Measurements from ENCODE around the gene HOMER1. TPM values are rescaled to one million over a fixed set of nuclear protein-coding genes. Genes with fewer than 3 reads are reported as not detected.

HOMER1 gene
- total RNA-seq, 1 experiment from 2014 or later = 17.2 TPM

DNA sequence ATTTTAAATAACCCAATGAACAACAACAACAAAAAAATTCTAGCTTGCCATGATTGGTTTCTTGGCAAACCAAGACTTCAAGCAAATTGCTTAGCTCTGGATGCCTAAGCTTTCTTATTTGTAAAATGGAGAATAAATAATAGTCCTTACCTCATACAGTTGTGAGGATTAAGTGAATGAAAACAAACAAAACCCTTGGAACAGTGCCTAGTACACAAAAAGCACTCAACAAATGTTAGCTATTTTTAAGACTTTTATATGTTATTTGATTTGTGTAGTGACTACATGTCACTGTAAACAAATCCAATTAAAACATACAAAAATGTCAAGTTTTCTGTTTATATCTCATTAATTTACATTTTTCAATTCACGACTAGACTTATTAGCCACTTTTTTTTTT is 13.5 kb upstream of the HOMER1 start:
- intact Hi-C loops (cut with micrococcal nuclease) = no loop called here
- CTCF ChIA-PET = interaction anchor here (0.5 to 1.9 kb wide), 4 partner anchors 84 to 685 kb away, joined by 3 to 6 read pairs (median 3); no protein-coding TSS in a partner anchor
- no peaks in the 10 kb centered on the region for H3K36me3 Mint-ChIP-seq (ENCODE audit: insufficient read depth, unreplicated experiment)
- no peak for DNase-seq (ENCODE audit: unreplicated experiment)
- H3K4me3 Mint-ChIP-seq (ENCODE audit: unreplicated experiment) = no peak overlapping the region
- no TSS peak for BruUV-seq (replicated peaks)
- no peaks in the 10 kb centered on the region for H3K9me3 Mint-ChIP-seq (ENCODE audit: unreplicated experiment)
- H3K27me3 Mint-ChIP-seq (ENCODE audit: insufficient read depth, unreplicated experiment) = no peaks in the 10 kb centered on the region
- POLR2A ChIA-PET = interaction anchor here (0.6 to 1.8 kb wide), 2 partner anchors 14 to 23 kb away, joined by 3 to 4 read pairs; no protein-coding TSS in a partner anchor
- no peaks in the 10 kb centered on the region for H3K4me1 Mint-ChIP-seq (ENCODE audit: insufficient read depth, unreplicated experiment)
- no peak overlapping the region for H3K27ac Mint-ChIP-seq (ENCODE audit: low read depth, unreplicated experiment)
- TF ChIP-seq, protein P1, sequence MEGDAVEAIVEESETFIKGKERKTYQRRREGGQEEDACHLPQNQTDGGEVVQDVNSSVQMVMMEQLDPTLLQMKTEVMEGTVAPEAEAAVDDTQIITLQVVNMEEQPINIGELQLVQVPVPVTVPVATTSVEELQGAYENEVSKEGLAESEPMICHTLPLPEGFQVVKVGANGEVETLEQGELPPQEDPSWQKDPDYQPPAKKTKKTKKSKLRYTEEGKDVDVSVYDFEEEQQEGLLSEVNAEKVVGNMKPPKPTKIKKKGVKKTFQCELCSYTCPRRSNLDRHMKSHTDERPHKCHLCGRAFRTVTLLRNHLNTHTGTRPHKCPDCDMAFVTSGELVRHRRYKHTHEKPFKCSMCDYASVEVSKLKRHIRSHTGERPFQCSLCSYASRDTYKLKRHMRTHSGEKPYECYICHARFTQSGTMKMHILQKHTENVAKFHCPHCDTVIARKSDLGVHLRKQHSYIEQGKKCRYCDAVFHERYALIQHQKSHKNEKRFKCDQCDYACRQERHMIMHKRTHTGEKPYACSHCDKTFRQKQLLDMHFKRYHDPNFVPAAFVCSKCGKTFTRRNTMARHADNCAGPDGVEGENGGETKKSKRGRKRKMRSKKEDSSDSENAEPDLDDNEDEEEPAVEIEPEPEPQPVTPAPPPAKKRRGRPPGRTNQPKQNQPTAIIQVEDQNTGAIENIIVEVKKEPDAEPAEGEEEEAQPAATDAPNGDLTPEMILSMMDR (IDR thresholded peaks at IDR 0.05; ENCODE audit: unreplicated experiment) = no peak

DNA sequence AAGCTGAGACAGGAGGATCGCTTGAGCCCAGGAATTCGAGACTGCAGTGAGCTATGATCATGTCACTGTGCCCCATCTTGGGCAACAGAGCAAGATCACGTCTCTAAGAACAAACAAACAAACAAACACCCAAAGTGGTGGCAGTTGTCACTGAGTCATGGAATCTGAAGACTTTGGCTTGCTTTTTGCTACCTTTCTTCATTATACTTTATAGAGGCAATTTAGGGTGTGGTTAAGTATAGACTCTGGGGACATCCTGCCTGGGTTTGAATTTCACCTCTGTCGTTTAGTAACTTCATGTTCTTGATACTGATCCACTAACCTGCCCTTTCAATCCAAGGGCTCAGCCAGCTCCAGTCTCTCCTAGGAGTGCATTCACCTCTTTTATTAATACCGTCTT is 13.0 kb upstream of the HOMER1 start:
- DNase-seq (ENCODE audit: unreplicated experiment) = no peak
- Mint-ChIP-seq H3K9me3 (ENCODE audit: unreplicated experiment) (no peaks in the 10 kb centered on the region), H3K4me1 (ENCODE audit: insufficient read depth, unreplicated experiment) (no peaks in the 10 kb centered on the region), H3K27me3 (ENCODE audit: insufficient read depth, unreplicated experiment) (no peaks in the 10 kb centered on the region), H3K36me3 (ENCODE audit: insufficient read depth, unreplicated experiment) (no peaks in the 10 kb centered on the region), H3K4me3 (ENCODE audit: unreplicated experiment) (no peak overlapping the region), H3K27ac (ENCODE audit: low read depth, unreplicated experiment) (no peak overlapping the region)
- BruUV-seq (replicated peaks) = no TSS peak
- ChIA-PET CTCF (interaction anchor here (0.6 to 1.9 kb wide), 4 partner anchors 78 to 685 kb away, joined by 3 to 6 read pairs (median 3); no protein-coding TSS in a partner anchor), POLR2A (interaction anchor here (1.8 kb wide), 1 partner anchor 14 kb away, joined by 4 read pairs; no protein-coding TSS in a partner anchor)
- TF ChIP-seq, protein P1 (IDR thresholded peaks at IDR 0.05; ENCODE audit: unreplicated experiment) = no peak
- intact Hi-C loops (cut with micrococcal nuclease) = no loop called here

DNA sequence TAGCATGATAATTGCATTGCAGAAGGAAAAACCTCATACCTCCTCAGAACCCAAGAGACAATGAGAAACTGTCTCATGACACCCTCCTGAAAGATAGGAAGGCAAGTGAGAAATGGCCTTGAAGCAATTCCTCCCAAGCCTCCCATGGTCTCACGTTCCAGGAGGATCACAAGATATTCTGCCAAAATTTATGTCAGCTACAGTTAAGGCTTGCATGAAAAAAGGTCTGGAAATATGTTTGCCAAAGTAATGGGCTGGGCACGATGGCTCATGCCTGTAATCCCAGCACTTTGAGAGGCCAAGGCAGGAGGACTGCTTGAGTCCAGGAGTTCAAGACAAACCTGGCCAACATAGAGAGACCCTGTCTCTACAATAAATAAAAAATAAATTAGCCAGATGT is 12.6 kb upstream of the HOMER1 start:
- Mint-ChIP-seq H3K27ac (ENCODE audit: low read depth, unreplicated experiment) (no peak overlapping the region), H3K4me3 (ENCODE audit: unreplicated experiment) (no peak overlapping the region), H3K9me3 (ENCODE audit: unreplicated experiment) (no peaks in the 10 kb centered on the region), H3K4me1 (ENCODE audit: insufficient read depth, unreplicated experiment) (no peaks in the 10 kb centered on the region), H3K36me3 (ENCODE audit: insufficient read depth, unreplicated experiment) (no peaks in the 10 kb centered on the region), H3K27me3 (ENCODE audit: insufficient read depth, unreplicated experiment) (no peaks in the 10 kb centered on the region)
- DNase-seq (ENCODE audit: unreplicated experiment) = no peak
- POLR2A ChIA-PET = interaction anchor here (1.8 kb wide), 1 partner anchor 13 kb away, joined by 4 read pairs; no protein-coding TSS in a partner anchor
- TF ChIP-seq, protein P1 (IDR thresholded peaks at IDR 0.05; ENCODE audit: unreplicated experiment) = no peak
- CTCF ChIA-PET = interaction anchor here (1.0 to 1.9 kb wide), 3 partner anchors 78 to 557 kb away, joined by 3 to 6 read pairs (median 3); no protein-coding TSS in a partner anchor
- intact Hi-C loops (cut with micrococcal nuclease) = no loop called here
- BruUV-seq (replicated peaks) = no TSS peak

DNA sequence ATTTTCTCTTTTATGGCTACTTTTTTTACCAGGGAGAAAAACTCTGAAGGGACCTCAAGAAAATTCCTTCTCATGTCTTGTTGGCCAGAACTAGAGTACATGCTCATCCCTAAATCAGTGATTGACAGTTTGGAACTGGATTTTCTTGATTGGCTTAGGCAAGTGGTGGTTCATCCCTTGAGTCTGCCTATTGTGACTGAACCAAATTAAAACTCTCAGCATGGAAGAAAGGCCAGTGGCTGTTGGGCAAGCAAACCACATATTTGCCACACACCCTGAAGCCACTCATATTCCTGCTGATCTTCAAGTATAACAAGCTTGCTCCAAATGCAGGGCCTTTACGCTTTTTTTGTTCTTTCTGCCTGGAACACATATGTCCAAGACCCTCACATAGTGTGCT is 7.2 kb upstream of the HOMER1 start:
- H3K4me1 Mint-ChIP-seq (ENCODE audit: insufficient read depth, unreplicated experiment) = peaks cover 8% of the 10 kb centered on the region
- no peaks in the 10 kb centered on the region for H3K27me3 Mint-ChIP-seq (ENCODE audit: insufficient read depth, unreplicated experiment)
- intact Hi-C loops (cut with micrococcal nuclease) = no loop called here
- DNase-seq (ENCODE audit: unreplicated experiment) = no peak
- H3K4me3 Mint-ChIP-seq (ENCODE audit: unreplicated experiment) = no peak overlapping the region
- TF ChIP-seq, protein P1 (IDR thresholded peaks at IDR 0.05; ENCODE audit: unreplicated experiment) = no peak
- no peaks in the 10 kb centered on the region for H3K9me3 Mint-ChIP-seq (ENCODE audit: unreplicated experiment)
- H3K36me3 Mint-ChIP-seq (ENCODE audit: insufficient read depth, unreplicated experiment) = no peaks in the 10 kb centered on the region
- ChIA-PET CTCF (no interaction called here), POLR2A (no interaction called here)
- BruUV-seq (replicated peaks) = no TSS peak
- no peak overlapping the region for H3K27ac Mint-ChIP-seq (ENCODE audit: low read depth, unreplicated experiment)

Measured in MCF 10A (cell line).